GM18519 (cell line): ENCODE measurements around the gene FCN1.

ENCODE experiments used
- ATAC-seq: cut with Tn5 transposase; IDR thresholded peaks from one replicate; pipeline ENCODE4 v1.9.1; 2021; ENCODE audit warnings: mild to moderate bottlenecking, moderate library complexity; ENCODE audit not compliant: unreplicated experiment, low FRiP score

Gene FCN1

DNA sequence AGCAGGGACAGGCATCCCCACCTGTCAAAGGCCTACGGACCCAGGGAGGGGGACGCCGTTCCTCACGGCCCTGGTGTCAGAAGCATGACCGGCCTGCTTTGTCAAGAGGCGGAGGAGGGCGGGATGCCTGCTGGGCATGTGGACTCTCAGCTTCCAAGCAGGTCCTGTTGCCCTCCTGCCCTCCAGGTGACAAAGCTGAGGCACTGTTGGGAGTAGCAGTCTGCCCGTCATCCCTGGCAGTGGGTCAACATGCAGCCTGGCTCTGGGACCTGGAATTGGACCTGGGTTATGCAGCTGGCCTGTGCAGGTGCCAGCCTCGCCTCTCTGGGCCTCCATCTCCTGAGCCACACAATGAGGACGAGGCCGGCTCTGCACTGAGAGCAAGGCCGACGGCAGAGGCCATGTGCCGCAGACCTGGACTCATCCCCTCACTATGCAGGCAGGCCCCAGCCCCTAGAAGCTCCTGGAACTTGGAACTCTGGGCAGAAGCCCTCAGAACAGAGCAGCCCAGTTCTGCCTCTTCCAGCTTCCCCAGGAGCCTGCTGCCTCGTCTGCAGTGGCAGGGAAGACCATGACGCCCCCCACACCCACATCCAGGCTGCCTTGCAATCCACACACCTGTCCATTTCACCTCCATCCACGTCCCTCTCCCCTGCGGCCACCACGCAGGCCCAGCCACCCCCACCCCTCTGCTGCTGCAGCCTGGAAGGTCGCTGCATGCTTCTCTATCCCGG, 20.8 kb upstream of the FCN1 start:
- no peak for ATAC-seq

DNA sequence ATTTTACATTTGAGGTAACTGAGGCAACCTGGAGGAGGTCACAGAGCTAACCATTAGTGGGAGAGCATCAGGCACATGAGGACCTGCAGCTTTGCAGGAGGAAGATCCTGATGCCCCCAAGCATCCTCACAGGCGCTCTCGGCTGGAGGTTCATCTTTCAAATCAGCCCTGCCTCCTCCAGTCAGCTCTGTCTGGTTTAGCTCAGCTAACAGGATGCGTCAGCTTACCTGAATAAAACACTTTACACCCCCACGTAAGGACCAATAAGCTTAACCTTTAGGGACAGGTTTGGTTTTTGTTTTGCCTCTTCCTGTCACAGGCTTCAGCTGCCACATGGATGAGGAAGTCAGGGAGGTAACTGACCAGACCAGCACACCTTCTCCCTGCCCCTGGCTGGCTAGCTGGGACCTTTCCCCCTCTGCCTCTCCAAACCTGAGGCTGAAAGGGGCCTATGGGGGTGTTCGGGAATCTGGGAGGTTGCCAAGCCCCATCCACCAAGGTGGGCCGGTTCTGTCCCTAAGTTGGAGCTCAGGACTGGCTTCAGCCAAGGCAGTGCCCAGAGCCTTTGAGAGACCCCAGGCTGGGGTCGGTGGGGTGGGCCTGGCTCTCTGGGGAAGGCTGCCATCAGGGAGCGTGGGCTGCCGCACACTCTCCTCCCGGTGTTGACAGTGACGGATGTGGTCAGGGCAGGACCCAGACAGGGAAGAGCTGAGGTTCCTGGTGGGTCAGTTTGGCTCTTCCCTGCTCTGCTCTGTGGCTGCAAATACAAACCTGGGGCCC, 20.0 kb upstream of the FCN1 start:
- no peak for ATAC-seq

DNA sequence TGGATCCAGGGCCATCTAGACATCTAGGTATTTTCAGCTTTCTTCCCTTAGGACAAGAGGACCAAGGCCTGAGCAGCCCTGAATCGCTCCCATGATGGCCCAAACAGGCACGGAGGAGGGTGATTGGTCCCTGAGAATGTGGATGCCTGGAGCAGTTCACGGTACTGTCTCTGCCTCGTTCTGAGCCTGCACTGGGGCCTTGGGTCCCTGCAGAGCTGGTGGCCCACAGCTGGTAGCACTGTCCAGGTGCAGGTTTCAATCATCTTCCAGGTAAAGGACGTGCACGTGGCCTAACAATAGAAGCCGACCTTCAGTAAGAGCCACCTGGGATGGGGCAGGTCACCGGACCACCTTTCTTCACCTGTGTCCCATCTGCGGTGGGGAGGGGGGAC, 19.4 kb upstream of the FCN1 start:
- no peak for ATAC-seq

DNA sequence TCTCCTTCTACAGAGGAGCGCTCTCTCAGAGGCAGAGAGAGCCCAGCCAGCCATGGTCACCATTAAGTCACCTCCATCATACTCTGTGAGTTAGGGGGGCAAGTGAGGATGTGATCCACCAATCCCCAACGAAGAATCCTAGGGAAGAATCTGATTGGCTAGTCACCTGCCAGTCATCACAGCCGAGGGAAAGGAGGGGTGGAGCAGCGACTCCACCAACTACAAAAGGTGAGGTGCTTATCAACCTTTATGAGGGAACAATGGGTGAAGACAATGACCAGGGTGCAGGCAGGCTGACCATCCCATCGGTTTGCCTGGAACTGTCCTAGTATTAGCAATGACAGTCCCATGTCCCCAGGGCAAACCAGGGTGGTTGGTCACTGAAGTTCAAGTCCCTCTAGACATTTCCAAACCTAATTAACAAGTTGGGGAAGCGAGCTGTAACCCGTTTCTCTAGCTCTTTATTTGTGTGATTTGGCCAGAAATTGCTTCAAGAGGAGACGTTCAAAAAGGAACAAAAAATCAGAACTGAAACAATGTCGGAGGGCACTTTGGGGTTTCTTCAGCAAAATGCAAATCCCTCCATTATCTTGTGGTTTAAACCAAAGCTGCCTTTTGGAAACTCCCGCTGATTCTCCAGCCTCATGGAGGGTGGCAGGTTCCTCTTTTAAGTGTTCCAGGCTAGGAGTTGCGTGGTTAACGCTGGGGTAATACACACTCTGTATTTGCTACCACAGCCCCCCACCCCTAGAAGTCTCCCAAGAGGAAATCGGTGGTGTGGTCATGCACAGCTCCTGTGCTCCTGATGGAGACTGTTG, 18.8 kb upstream of the FCN1 start:
- ATAC-seq, result no peak

DNA sequence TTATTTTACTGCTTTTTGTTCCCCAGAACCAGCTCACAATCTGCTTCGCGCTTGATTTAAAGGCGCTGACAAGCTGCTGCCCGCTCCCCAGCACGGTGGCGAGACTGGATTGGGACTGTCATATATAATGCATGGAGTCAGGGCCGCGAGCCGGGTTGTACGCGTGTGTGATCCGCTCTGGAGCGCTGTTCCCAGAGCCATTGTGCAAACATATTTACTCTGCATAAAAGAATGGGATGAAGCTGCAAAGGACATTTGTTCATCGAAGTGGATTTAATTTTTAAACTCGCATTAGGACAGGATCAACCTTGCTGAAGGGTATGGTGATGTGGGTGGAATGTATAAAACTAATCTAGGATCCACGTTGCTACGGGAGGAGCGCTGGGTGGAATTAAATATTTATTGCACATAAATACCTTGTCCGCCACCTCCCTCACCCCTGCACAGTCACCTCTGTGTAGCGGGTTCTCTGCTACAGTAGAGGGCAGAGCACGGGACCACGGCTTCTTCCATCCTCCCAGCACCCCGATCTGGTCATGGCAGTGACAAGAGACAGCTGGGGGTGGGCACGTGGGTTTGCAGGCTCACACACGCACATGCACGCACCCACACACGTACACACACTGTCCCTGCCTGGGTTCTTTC, 18.1 kb upstream of the FCN1 start:
- ATAC-seq, result no peak

DNA sequence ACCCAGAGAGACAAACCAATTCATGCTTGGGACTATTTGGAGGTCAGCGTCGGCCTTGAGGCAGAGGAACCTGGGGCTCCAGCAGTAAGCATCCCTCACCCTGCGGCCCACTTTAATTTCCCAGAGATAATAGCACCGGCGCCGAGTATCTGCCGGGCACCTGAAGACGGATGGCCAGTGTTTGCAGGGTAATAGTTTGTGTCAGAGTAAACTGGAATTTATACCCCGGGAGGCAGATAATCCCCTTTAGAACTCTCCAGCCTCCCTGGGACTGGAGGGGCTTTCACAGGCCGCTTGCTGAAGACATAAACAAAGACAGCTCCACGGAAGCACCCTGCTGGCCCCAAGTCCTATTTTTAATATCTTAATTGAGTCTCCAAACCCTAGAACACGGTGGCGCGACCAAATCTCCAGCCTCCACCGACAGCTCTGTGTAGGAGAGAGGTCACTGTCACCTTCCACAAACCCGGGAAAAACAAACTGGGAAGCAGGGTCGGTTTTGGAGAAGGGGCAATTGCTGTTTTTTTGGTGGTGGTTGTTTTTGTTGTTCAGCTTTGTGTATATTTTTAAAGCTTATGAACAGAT, 17.4 kb upstream of the FCN1 start:
- ATAC-seq, result no peak

DNA sequence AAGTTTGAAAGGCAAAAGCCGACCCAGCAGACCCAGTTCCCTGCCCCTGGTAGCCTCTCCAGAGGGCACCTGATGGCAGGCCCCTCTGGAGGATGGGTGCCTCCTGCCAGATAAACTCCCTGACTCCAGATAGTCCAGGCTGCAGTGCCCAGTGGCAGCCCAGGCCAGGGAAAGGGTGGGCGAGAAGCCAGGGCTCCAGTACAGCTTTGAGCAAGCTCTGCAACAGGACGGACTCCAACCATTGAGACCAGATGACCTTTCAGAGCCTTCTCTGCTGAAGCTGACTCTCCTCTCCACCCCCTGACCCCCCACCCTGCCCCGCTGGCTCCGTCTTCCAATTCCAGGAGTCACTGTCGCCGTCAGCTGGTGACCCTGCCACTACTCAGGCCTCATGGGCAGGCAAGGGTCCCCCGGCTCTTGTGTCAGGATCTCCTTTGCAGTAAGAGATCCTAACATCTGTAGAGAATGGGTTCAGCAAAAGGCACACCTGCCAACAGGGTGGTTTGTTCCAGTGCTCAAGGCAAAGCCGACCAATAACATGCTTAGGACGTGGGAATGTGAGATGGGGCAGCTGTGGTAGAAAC, 15.5 kb upstream of the FCN1 start:
- ATAC-seq, result no peak

DNA sequence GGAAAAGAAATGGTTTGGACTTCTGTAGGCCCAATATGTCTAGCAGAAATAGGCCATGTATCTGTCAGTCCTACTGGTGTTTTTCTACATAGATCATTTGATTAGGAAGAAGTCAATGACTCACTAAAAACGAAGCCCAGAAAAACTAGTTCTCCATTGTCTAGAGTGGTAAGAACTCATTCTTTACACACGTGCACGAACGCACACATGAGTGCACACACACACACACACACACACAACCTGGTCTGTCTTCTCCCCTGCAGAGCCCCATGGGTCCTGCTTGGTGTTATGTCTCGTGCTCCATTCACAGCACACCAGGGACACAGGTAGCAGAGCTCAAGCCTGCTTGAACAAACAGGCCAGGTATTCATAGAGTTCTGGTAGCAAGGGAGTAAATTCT, 14.9 kb upstream of the FCN1 start:
- no peak for ATAC-seq

DNA sequence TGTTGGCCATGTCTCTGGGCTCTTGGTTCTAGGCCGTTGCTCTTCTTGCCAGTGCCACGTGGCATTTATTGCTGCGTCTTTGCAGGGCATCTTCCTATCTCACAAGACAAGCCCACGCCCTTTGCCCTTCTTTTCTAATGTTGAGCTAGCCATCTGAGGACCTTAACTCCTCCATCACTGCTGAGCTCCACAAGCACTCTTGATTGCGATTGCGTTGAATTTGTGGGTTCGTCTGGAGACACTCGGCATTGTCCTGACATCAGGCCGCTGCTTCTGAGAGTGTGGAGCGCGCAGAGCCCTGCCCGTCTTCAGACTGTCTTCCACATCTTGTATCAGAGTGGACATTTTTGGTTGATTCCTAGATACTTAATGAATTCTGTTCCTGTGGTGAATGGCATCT, 14.5 kb upstream of the FCN1 start:
- ATAC-seq, result no peak

DNA sequence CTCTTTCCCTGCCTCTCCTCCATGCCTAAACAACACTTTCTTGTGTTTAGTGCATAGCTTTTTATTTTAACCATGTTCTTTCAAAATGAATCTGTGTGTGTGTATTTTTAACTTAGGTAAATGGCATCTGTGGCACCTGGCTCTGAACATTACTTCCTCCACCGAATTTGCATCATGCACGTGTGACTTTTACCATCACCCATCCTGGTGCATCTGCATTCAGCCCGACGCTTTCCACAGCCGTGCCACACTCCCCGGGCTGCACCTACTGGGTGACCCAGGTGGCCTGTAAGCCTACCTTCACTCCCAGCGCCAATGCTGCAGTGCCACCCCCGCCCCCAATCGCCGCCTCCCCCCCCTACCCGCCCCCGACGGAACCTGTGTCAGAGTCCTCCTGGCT, 12.7 kb upstream of the FCN1 start:
- no peak for ATAC-seq

DNA sequence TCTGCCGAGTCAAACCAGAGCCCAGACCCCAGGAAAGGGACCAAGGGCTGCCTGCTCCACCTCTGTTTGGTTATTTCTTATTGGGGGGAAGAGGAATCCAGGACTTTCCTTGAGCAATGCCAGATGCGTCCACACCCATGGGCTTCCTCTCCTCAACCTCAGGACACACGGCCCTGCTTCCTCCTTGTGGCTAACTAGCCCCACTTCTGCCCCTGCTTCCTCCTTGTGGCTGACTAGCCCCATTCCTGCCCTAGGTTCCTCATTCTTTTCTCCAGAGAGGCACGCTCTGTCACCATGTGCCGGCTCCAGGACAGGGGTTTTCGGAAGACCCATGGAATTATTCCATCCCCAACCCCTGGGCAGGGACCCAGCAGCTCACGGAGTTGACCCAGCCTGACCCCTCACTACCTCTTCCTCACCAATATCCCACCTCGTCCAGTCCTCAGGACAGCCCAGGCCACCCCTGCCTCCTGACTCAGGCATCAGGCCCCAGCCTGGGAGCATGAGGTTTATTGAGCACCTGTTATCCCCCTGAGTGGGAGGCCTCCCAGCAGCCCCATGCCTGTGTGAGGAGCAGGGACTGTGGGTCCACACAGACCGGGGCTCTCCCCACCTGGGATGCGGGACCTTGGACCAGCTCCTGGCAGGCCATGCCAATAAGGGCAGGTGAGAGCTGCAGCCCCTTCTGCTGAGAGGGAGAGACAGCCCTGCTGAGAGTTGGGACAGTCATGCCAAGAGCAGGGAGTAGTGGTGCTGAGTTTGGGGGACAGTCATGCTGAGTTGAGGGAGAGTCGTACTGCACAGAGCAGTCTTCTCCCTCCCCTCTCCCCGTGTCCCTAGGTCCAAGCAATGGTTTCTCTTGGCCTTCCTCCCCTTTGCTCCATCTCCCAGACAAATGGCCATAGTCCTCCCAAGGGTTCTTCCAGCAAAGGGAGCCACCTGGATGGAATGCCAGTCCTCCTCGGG, 11.8 kb upstream of the FCN1 start:
- ATAC-seq, result no peak

DNA sequence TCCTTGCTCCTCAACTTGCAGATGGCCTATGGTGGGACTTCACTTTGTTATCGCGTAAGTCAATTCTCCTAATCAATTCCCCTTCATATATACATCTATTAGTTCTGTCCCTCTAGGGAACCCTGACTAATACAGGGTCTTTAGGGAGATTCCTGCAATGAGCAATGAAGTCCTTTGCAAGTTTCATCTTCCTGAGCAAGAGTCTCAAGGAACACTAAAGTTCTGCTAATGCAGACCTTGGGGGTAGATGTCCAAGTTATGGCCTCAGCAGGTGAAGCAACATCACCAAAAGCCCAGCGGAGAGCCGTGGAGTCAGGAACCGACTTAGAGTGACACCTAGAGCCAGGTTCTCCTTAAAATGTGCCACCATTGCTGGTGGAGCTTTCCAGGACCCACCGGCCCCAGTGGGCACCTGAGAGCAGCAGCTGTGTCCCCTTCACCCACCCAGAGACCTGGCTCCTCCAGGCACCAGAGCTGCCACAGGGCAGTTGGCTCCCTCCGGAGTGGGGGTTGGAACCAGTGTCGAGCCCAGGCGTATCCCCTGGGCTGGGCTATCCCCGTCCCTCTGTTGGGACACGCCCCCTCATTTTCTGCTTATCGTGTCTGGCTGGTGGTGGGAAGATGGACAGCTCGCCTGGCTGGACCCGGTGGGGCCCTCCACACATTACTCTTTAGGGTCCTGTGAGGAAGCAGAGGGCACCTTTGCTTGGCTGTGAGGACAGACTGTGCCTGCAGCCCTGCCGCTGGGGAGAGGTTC, 10.9 kb upstream of the FCN1 start:
- no peak for ATAC-seq

DNA sequence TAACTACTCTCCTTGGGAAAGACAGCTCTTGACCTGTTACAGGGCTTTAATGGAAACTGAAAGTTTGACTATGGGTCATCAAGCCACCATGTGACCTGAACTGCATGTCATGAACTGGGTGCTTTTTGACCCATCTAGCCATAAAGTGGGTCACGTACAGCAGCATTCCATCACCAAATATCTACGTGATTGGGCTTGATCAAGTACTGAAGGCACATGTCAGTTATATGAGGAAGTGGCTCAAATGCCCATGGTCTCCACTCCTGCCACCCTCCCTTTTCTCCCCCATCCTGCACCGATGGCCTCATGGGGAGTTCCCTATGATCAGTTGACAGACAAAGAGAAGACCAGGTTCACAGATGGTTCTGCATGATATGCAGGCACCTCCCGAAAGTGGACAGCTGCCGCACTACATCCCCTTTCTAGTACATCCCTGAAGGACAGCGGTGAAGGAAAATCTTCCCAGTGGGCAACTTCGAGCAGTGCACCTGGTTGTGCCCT, 7.3 kb upstream of the FCN1 start:
- no peak for ATAC-seq

DNA sequence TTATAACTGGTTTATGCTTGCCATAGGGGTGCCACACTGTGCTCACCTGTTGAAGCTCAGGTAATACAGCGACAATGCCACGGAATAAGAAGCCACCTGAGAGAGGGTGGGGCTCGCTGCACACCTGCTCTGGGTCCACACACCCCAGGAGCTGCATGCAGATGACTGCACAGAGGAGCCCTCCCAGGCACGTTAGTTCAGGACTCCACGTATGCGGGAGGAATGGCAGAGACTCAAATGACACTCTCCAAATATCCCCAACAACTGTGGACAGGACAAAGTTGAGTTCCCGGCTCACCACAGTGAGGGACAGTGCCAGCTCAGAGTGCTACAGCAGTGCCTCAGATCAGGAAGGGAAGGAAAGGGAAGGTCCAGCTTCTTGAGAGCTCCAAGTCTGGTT, 5.8 kb upstream of the FCN1 start:
- ATAC-seq, result no peak

DNA sequence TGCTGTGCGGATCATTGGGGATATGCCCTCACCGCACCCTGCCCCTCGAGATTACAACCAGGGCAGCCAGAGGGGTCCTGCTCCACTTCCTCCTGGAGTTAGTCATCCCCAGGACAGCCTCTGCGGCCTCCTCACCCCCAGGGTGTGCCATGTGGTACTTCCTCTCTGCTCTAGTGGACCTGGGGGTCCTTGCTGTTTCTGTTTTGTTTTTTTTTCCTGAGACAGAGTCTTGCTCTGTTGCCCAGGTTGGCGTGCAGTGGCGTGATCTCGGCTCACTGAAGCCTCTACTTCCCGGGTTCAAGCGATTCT, 5.2 kb upstream of the FCN1 start:
- no peak for ATAC-seq

DNA sequence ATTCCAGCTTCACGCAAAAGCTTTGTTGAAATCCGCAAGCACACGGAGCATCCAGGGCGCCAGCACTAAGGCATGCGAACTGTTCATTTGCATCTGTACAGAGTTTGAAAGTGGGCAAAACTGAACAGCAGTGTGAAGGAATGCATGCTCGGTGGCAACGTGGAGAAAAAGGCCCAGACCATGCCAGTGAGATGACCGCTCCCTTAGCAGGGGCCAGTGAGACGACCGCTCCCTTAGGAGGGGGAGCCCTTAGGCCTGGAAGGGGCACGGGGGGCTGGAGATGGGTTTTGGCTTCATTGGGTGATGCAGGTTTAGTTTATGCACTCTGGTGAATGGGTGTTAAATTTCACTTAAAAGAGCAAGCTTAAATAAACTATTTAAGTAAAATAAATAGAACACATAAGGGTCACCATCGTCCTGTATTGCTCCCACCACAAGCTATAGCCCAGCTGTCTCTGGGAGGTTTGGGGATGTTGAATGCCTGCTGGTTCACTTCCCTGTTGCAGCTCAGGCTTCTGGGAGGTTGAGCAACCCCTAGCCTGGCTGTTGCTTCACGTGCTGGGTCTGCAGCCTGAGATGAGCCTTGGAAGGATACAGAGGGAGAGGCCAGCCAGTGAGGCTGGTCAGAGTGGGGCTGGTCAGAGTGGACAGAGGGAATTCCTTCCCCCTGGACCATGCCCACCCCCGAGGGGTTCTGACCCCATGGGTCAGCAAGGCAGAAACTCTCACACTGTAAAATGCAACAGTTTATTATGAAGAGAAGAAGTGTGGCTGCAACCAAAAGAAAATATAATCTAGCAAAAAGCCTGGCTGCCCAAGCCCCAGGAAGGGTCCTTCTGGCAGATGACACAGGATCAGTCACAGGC, 4.6 kb upstream of the FCN1 start:
- no peak for ATAC-seq

DNA sequence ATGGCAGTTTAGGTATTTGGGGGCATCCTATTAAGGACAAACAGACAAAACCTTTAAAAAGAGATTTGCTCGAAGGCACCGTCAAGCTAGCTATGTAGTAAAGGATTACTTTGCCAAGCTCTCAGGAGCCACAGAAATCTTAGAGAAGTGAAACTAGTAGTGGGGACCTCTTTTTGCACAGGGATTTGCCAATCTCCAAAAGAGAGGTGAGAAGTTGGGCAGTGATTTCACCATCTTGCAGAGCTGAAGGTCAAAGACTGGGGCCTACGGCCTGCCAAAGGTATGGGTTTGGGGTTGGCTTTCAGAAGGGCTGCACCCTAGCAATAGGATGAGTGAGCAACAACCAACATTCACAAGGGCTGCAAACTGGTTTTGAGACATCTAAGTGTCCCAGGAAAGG, 1.6 kb upstream of the FCN1 start:
- ATAC-seq, result no peak
